Measurements from ENCODE around the gene EPS8L2. TPM values are rescaled to one million over a fixed set of nuclear protein-coding genes. Genes with fewer than 3 reads are reported as not detected.

Gene EPS8L2
- total and polyA plus RNA-seq, 9 of the 15 experiments (the other 6 are each of a cell fraction or from before 2014, with no cell fraction given): 0.75 to 17.0 (median 3.7) TPM

DNA sequence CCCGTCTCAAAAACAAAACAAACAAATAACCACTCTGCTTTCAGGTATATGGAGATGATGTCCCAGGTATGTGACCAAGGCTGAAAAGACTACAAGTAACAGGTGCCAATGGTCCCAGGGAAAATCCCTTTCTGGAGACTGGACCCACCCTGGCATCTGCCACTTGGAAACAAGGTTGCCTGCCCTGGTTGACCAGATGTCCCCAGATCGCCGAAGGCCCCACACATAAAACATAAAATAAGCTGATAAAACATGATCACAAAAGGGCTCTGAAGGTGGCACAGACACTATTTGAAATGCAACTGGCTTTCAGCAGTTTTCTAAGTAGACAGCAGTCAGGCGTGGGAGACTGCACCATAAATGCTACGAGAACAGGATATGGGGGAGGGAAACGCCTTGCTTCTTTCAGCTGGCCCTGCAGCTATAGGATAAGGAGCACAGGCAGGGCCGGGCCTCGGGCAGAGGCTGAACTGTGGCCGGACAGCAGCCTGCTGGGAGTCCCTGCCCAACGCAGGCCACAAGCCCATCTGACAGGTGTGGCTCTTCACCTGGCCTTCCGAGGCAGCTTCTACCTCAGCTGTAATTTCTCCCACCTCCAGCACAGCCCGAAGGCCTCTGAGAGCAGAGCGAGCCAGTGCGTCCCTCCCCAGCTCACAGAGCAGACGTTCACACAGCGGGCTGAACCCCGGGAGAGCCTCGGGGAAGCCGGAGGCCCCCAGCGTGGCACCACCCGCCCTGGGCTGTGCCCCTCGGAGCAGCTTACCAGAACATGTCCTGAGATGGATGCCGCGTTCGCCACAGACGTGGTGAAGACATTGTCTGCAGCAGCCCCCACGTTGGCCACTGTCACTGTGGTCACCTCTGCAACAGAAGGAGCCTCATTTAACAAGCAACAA is 15.0 kb upstream of the EPS8L2 start (continued):
- TF ChIP-seq ZNF197 (CRISPR knock-in tag; IDR thresholded peaks at IDR 0.05; ENCODE audit: low read depth) (no peak), TAF9B (IDR thresholded peaks at IDR 0.05; ENCODE audit: partially characterized antibody) (no peak), LEF1 (IDR thresholded peaks at IDR 0.05) (peak; percentile 33; the same call in 1 of the 2 replicates), FOXP4 (CRISPR knock-in tag; IDR thresholded peaks at IDR 0.05; ENCODE audit: borderline replicate concordance) (no peak), FUS (optimal IDR thresholded peaks at IDR 0.05; ENCODE audit: low read depth, low read length) (no peak), ZNF217 (CRISPR knock-in tag; IDR thresholded peaks at IDR 0.05) (no peak), MYBL2 (IDR thresholded peaks at IDR 0.05; ENCODE audit: low read depth) (no peak), MYBL2 (CRISPR knock-in tag; IDR thresholded peaks at IDR 0.05; ENCODE audit: borderline replicate concordance) (no peak), SMARCE1 (IDR thresholded peaks at IDR 0.05) (no peak), GTF2F1 (IDR thresholded peaks at IDR 0.05; ENCODE audit: low read depth, low read length) (no peak), TAF1 (IDR thresholded peaks at IDR 0.05; ENCODE audit: control insufficient read depth, extremely low read depth, insufficient read depth, low read length, severe bottlenecking) (peak; percentile 28), COPS2 (conservative IDR thresholded peaks at IDR 0.05) (no peak), CBFA2T3 (IDR thresholded peaks at IDR 0.05) (peak; percentile 86), PATZ1 (CRISPR knock-in tag; IDR thresholded peaks at IDR 0.05; ENCODE audit: borderline replicate concordance) (no peak), ZNF695 (CRISPR knock-in tag; IDR thresholded peaks at IDR 0.05) (no peak), KDM2B (CRISPR knock-in tag; IDR thresholded peaks at IDR 0.05) (no peak), DPF2 (IDR thresholded peaks at IDR 0.05) (peak; percentile 63), DACH1 (IDR thresholded peaks at IDR 0.05; ENCODE audit: partially characterized antibody) (peak; percentile 74), FOXA1 (IDR thresholded peaks at IDR 0.05; ENCODE audit: borderline replicate concordance) (no peak)
- TF ChIP-seq, protein P1, sequence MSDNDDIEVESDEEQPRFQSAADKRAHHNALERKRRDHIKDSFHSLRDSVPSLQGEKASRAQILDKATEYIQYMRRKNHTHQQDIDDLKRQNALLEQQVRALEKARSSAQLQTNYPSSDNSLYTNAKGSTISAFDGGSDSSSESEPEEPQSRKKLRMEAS (CRISPR knock-in tag; IDR thresholded peaks at IDR 0.05): peak; percentile 74
- TF ChIP-seq, protein P2, sequence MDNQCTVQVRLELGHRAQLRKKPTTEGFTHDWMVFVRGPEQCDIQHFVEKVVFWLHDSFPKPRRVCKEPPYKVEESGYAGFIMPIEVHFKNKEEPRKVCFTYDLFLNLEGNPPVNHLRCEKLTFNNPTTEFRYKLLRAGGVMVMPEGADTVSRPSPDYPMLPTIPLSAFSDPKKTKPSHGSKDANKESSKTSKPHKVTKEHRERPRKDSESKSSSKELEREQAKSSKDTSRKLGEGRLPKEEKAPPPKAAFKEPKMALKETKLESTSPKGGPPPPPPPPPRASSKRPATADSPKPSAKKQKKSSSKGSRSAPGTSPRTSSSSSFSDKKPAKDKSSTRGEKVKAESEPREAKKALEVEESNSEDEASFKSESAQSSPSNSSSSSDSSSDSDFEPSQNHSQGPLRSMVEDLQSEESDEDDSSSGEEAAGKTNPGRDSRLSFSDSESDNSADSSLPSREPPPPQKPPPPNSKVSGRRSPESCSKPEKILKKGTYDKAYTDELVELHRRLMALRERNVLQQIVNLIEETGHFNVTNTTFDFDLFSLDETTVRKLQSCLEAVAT (IDR thresholded peaks at IDR 0.05): no peak
- TF ChIP-seq, protein P3, sequence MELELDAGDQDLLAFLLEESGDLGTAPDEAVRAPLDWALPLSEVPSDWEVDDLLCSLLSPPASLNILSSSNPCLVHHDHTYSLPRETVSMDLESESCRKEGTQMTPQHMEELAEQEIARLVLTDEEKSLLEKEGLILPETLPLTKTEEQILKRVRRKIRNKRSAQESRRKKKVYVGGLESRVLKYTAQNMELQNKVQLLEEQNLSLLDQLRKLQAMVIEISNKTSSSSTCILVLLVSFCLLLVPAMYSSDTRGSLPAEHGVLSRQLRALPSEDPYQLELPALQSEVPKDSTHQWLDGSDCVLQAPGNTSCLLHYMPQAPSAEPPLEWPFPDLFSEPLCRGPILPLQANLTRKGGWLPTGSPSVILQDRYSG (tag; conservative IDR thresholded peaks at IDR 0.05; ENCODE audit: low read depth): no peak
